A673 (cell line): ENCODE measurements around the gene PFN4. TPM values are rescaled to one million over a fixed set of nuclear protein-coding genes. Genes with fewer than 3 reads are reported as not detected.
"Not testable (repeated sequence)": the region's sequence is repeated elsewhere in the genome, so short reads cannot be mapped to it uniquely, and the experiment has no call there.

Experiments used
- BruUV-seq: library from RNA; stranded (reverse); fragments of 400-500 nt; replicated peaks from 2 replicates; lab custom pipeline; 2021; lab: Mats Ljungman, UMichigan
- CTCF ChIA-PET: fragments of 300-600 bp; sonication (Branson Sonifier 250); formaldehyde crosslinking; loops from one replicate; lab custom pipeline; 2022; ENCODE audit warnings: antibody characterized with exemption; lab: Charles Lee
- POLR2A ChIA-PET: fragments of 300-600 bp; sonication (Branson Sonifier 250); formaldehyde crosslinking; loops from one replicate; lab custom pipeline; 2022; ENCODE audit warnings: antibody characterized with exemption; ENCODE audit not compliant: low non-redundant PET; lab: Charles Lee
- DNase-seq: peaks from one replicate; pipeline ENCODE4 v3.0.0-alpha.2; 2015; ENCODE audit warnings: low spot score
- H3K27ac ChIP-seq: fragments of 200-600 bp; sonication (generic); 2 replicates; pipeline ENCODE4 v1.5.1; 2016; ENCODE audit warnings: mixed run types, low read depth, mild to moderate bottlenecking, mixed read lengths, antibody characterized with exemption, low read length; ENCODE audit not compliant: poor library complexity, severe bottlenecking
- H3K27me3 ChIP-seq: fragments of 200-600 bp; sonication (generic); replicated peaks from 2 replicates; pipeline ENCODE4 v1.6.1; 2017; ENCODE audit warnings: mixed run types, low read depth, mild to moderate bottlenecking, mixed read lengths, antibody characterized with exemption, low read length; ENCODE audit not compliant: insufficient read depth, poor library complexity
- H3K36me3 ChIP-seq: fragments of 200-600 bp; sonication (generic); 2 replicates; pipeline ENCODE4 v1.6.1; 2016; ENCODE audit warnings: mixed run types, mild to moderate bottlenecking, mixed read lengths, antibody characterized with exemption, low read length; ENCODE audit not compliant: insufficient read depth, poor library complexity, severe bottlenecking
- H3K4me1 ChIP-seq: fragments of 200-600 bp; sonication (generic); 2 replicates; pipeline ENCODE4 v1.6.1; 2017; ENCODE audit warnings: mixed run types, mild to moderate bottlenecking, mixed read lengths, antibody characterized with exemption, low read length; ENCODE audit not compliant: insufficient read depth, poor library complexity, severe bottlenecking
- H3K4me3 ChIP-seq: fragments of 200-600 bp; sonication (generic); 2 replicates; pipeline ENCODE4 v1.5.1; 2016; ENCODE audit warnings: low read depth, mixed run types, mild to moderate bottlenecking, mixed read lengths, low read length; ENCODE audit not compliant: poor library complexity, severe bottlenecking
- H3K9me3 ChIP-seq: fragments of 200-600 bp; sonication (generic); 2 replicates; pipeline ENCODE4 v1.6.1; 2016; ENCODE audit warnings: mixed run types, low read depth, mild to moderate bottlenecking, mixed read lengths, antibody characterized with exemption, low read length; ENCODE audit not compliant: poor library complexity, severe bottlenecking
- EZH2 ChIP-seq: fragments of 200-600 bp; sonication (generic); IDR thresholded peaks from 2 replicates; pipeline ENCODE4 v1.6.1; 2017; ENCODE audit warnings: borderline replicate concordance, low read depth, mild to moderate bottlenecking, mixed read lengths, antibody characterized with exemption, low read length; ENCODE audit not compliant: poor library complexity, severe bottlenecking
- intact Hi-C: fragments of 100-400 bp; cut with micrococcal nuclease; formaldehyde crosslinking; loops from one replicate; pipeline ENCODE4 v1.10.0; 2022; ENCODE audit not compliant: unreplicated experiment
- total RNA-seq: library from RNA; stranded (reverse); gene quantifications from 2 replicates; pipeline ENCODE4 v1.2.3, GENCODE V29; 2021
- TF ChIP-seq, protein P1 (sequence below): fragments of 300-800, 200-600 bp; sonication (generic); conservative IDR thresholded peaks from 2 replicates; pipeline ENCODE4 v1.5.1; 2017; ENCODE audit warnings: low read depth, mild to moderate bottlenecking, antibody characterized with exemption, low read length, moderate library complexity, mixed read lengths

PFN4 gene
- total RNA-seq, 1 experiment from 2014 or later, result not detected

- no peak for DNase-seq
- intact Hi-C loops, result no loop called here
- TF ChIP-seq EZH2, result no peak
- TF ChIP-seq, protein P1, sequence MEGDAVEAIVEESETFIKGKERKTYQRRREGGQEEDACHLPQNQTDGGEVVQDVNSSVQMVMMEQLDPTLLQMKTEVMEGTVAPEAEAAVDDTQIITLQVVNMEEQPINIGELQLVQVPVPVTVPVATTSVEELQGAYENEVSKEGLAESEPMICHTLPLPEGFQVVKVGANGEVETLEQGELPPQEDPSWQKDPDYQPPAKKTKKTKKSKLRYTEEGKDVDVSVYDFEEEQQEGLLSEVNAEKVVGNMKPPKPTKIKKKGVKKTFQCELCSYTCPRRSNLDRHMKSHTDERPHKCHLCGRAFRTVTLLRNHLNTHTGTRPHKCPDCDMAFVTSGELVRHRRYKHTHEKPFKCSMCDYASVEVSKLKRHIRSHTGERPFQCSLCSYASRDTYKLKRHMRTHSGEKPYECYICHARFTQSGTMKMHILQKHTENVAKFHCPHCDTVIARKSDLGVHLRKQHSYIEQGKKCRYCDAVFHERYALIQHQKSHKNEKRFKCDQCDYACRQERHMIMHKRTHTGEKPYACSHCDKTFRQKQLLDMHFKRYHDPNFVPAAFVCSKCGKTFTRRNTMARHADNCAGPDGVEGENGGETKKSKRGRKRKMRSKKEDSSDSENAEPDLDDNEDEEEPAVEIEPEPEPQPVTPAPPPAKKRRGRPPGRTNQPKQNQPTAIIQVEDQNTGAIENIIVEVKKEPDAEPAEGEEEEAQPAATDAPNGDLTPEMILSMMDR, result no peak
- Histone ChIP-seq H3K27me3 (no peaks in the 10 kb centered on the region), H3K4me3 (no peak overlapping the region), H3K36me3 (no peaks in the 10 kb centered on the region), H3K4me1 (no peaks in the 10 kb centered on the region), H3K9me3 (no peaks in the 10 kb centered on the region), H3K27ac (no peak overlapping the region)
- POLR2A ChIA-PET, result no interaction called here
- CTCF ChIA-PET, result no interaction called here
- no TSS peak for BruUV-seq
These were observed 12.4 kb downstream of the PFN4 start for GRCh38 chr2:24110660-24111303.

DNA sequence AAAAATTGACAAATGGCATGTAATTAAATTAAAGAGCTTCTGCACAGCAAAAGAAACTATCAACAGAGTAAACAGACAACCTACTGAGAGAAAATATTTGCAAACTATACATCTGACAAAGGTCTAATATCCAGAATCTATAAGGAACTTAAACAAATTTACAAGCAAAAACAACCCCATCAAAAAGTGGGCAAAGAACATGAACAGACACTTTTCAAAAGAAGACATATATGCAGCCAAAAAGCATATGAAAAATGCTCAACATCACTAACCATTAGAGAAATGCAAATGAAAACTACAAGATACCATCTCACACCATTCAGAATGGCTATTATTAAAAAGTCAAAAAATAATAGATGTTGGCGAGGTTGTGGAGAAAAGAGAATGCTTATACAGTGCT, 13.7 kb downstream of the PFN4 start:
- H3K9me3 ChIP-seq, BruUV-seq, H3K27ac ChIP-seq, CTCF ChIA-PET, intact Hi-C loops, H3K36me3 ChIP-seq, DNase-seq, H3K4me3 ChIP-seq, H3K27me3 ChIP-seq, H3K4me1 ChIP-seq: not testable (repeated sequence)
- POLR2A ChIA-PET, result interaction anchor here (0.6 kb wide), 1 partner anchor 50 kb away, joined by 5 read pairs; no protein-coding TSS in a partner anchor

GRCh38 chr2:24107336-24107735, 15.8 kb downstream of the PFN4 start:
- POLR2A ChIA-PET, result no interaction called here
- Histone ChIP-seq H3K27me3 (no peaks in the 10 kb centered on the region), H3K9me3 (no peaks in the 10 kb centered on the region), H3K4me1 (no peaks in the 10 kb centered on the region), H3K36me3 (no peaks in the 10 kb centered on the region), H3K27ac (no peak overlapping the region), H3K4me3 (no peak overlapping the region)
- intact Hi-C loops, result no loop called here
- CTCF ChIA-PET, result no interaction called here
- DNase-seq, result no peak
- no peak for TF ChIP-seq EZH2
- TF ChIP-seq, protein P1, result no peak
- no TSS peak for BruUV-seq

- no peak overlapping the region for H3K27ac ChIP-seq
- H3K4me3 ChIP-seq, result no peak overlapping the region
- BruUV-seq, result no TSS peak
- CTCF ChIA-PET, result no interaction called here
- POLR2A ChIA-PET, result no interaction called here
- H3K4me1 ChIP-seq, result no peaks in the 10 kb centered on the region
- no peaks in the 10 kb centered on the region for H3K27me3 ChIP-seq
- H3K36me3 ChIP-seq, result no peaks in the 10 kb centered on the region
- no peak for DNase-seq
- intact Hi-C loops, result no loop called here
- H3K9me3 ChIP-seq, result no peaks in the 10 kb centered on the region
- TF ChIP-seq, protein P1, result no peak
- TF ChIP-seq EZH2, result no peak
These were observed 16.3 kb downstream of the PFN4 start for GRCh38 chr2:24106786-24107185.
